ENCODE results near the gene TMEM14A. TPM values are rescaled to one million over a fixed set of nuclear protein-coding genes. Genes with fewer than 3 reads are reported as not detected.

Gene TMEM14A
- total and polyA plus RNA-seq, 2 experiments from 2014 or later = 10.7 to 34.4 TPM

DNA sequence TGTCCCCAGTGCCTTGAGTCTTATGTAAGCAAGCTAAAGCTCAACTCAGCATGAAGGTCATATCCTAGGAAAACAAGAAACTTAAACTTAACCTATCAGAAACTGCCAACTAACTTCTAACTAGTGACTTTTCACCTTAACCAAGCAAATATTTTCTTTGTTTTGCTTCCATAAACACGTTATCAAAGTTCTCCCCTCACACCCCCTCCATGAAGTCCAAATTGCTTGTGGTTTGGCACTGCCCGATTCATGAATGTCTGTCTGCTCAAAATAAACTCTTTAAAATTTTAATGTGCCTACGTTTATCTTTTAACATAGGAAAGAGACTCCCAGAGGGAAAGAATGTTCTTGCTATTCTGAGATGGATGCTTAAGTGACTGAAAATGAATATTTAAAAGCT lies 57.5 kb downstream of the TMEM14A start:
- Histone ChIP-seq H3K27me3 (no peaks in the 10 kb centered on the region), H3K27ac (no peak overlapping the region), H3K36me3 (no peaks in the 10 kb centered on the region), H3K9me3 (ENCODE audit: low read depth) (no peaks in the 10 kb centered on the region), H3K4me1 (ENCODE audit: low read depth) (no peaks in the 10 kb centered on the region), H3K4me3 (no peak overlapping the region)
- TF ChIP-seq, protein P1, sequence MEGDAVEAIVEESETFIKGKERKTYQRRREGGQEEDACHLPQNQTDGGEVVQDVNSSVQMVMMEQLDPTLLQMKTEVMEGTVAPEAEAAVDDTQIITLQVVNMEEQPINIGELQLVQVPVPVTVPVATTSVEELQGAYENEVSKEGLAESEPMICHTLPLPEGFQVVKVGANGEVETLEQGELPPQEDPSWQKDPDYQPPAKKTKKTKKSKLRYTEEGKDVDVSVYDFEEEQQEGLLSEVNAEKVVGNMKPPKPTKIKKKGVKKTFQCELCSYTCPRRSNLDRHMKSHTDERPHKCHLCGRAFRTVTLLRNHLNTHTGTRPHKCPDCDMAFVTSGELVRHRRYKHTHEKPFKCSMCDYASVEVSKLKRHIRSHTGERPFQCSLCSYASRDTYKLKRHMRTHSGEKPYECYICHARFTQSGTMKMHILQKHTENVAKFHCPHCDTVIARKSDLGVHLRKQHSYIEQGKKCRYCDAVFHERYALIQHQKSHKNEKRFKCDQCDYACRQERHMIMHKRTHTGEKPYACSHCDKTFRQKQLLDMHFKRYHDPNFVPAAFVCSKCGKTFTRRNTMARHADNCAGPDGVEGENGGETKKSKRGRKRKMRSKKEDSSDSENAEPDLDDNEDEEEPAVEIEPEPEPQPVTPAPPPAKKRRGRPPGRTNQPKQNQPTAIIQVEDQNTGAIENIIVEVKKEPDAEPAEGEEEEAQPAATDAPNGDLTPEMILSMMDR (IDR thresholded peaks at IDR 0.05; ENCODE audit: low read depth, low read length) = no peak
- peak in 1 of 2 donors; percentile 33 for DNase-seq (ENCODE audit: low read depth in 1 of 2, low spot score in 1 of 2)

DNA sequence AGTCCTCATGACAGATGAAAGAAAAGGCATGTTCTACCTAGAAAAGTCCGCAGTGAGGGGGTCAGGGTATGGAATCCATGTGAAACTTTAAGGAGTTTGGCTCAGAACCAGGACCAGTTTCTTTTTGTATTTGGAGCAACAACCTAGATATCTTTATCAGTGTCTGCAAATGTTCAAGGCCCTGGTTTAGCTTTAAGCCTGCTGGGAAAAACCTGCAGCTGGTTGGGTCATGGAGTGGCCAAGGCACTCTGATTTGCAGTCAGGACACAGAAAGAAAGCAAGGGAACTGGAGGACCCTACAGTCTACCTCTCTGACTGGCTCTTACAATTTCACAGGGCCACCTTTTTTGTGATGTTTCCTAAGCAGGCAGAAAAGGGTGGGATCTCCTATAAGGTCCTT lies 58.7 kb downstream of the TMEM14A start:
- Histone ChIP-seq H3K4me1 (ENCODE audit: low read depth) (no peaks in the 10 kb centered on the region), H3K9me3 (ENCODE audit: low read depth) (no peaks in the 10 kb centered on the region), H3K27me3 (no peaks in the 10 kb centered on the region), H3K4me3 (no peak overlapping the region), H3K27ac (no peak overlapping the region), H3K36me3 (no peaks in the 10 kb centered on the region)
- no peak for DNase-seq (ENCODE audit: low read depth in 1 of 2, low spot score in 1 of 2)
- TF ChIP-seq, protein P1 (IDR thresholded peaks at IDR 0.05; ENCODE audit: low read depth, low read length) = no peak

DNA sequence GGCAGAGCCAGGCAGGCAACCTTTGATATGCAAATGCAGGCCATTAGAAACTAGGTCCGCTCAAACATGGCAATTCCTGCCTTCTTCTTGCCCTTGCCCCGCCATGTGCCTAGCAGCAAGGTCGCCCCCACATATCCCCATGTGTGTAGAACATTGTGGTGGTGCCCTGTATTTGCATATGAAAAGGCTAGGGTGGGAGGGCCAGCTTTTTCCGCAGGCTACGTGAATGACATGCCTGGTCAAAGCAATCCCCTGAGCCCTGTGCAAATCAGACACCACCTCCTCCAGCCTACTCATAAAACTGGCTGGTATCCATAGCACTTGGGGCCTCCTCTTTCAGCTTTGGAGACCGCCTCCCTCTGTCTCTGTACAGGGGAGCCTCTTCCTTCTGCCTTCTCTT lies 60.8 kb downstream of the TMEM14A start:
- no peak for DNase-seq (ENCODE audit: low read depth in 1 of 2, low spot score in 1 of 2)
- Histone ChIP-seq H3K9me3 (ENCODE audit: low read depth) (no peaks in the 10 kb centered on the region), H3K27ac (no peak overlapping the region), H3K36me3 (no peaks in the 10 kb centered on the region), H3K4me3 (no peak overlapping the region), H3K4me1 (ENCODE audit: low read depth) (no peaks in the 10 kb centered on the region), H3K27me3 (no peaks in the 10 kb centered on the region)
- TF ChIP-seq, protein P1 (IDR thresholded peaks at IDR 0.05; ENCODE audit: low read depth, low read length) = no peak

DNA sequence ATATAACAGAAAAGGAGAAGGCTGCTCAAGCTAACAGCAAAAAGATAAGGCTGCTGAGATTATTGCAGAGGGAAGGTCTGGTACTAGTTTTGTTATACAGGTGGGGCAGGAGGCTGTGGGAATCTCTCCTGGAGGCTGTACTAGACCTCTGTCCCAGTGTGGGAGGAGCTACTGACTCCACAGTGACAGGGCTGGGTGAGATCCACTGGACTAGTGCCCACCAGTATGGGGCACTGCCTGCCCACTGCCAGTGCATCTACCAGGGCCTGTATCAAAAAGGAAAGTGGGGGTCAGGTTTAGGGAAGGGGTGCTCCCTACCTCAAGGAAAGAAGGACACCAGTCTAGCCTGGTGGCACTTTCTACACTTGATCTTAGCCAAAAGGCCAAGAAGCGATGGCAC lies 62.3 kb downstream of the TMEM14A start:
- TF ChIP-seq, protein P1 (IDR thresholded peaks at IDR 0.05; ENCODE audit: low read depth, low read length) = no peak
- Histone ChIP-seq H3K9me3 (ENCODE audit: low read depth) (no peaks in the 10 kb centered on the region), H3K36me3 (no peaks in the 10 kb centered on the region), H3K4me3 (no peak overlapping the region), H3K27me3 (no peaks in the 10 kb centered on the region), H3K27ac (no peak overlapping the region), H3K4me1 (ENCODE audit: low read depth) (no peaks in the 10 kb centered on the region)
- no peak for DNase-seq (ENCODE audit: low read depth in 1 of 2, low spot score in 1 of 2)

DNA sequence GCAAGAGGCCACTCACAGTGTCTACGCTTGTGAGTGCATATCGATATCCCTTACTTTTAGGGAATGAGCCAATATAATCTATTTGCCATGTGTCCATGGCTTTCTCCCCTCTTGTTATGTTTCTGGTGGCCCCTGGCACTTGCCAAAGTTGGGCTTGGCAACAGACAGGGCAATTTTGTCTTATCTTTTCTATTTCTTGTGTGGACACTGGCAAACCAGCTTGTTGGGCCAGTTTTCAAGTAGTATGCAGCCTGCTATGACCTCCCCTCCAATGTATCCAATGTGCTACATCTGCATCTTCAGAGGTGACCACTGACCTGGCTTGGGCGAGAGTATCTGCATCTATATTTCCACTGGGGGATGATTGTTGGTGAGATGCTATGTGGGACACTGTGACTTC lies 63.2 kb downstream of the TMEM14A start:
- H3K27me3 ChIP-seq = no peaks in the 10 kb centered on the region
- no peak overlapping the region for H3K27ac ChIP-seq
- no peaks in the 10 kb centered on the region for H3K9me3 ChIP-seq (ENCODE audit: low read depth)
- no peaks in the 10 kb centered on the region for H3K36me3 ChIP-seq
- H3K4me1 ChIP-seq (ENCODE audit: low read depth) = no peaks in the 10 kb centered on the region
- no peak overlapping the region for H3K4me3 ChIP-seq
- TF ChIP-seq, protein P1 (IDR thresholded peaks at IDR 0.05; ENCODE audit: low read depth, low read length) = no peak
- no peak for DNase-seq (ENCODE audit: low read depth in 1 of 2, low spot score in 1 of 2)

DNA sequence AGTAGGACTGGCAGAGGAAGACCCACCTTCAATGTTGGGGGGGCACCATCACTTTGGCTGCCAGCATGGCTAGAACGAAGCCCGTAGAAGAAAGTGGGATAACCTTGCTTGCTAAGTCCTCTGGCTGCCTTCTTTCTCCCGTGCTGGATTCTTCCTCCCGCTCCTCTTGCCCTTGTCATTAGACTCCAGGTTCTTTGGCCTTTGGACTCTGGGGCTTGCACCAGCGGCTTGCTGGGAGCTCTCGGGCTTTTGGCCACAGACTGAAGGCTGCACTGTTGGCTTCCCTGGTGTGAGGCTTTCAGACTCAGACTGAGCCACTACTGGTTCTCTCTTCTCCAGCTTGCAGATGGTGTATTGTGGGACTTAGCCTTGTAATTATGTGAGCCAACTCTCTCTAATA lies 64.2 kb downstream of the TMEM14A start:
- no peak overlapping the region for H3K4me3 ChIP-seq
- DNase-seq (ENCODE audit: low read depth in 1 of 2, low spot score in 1 of 2) = no peak
- no peaks in the 10 kb centered on the region for H3K27me3 ChIP-seq
- no peaks in the 10 kb centered on the region for H3K4me1 ChIP-seq (ENCODE audit: low read depth)
- no peaks in the 10 kb centered on the region for H3K36me3 ChIP-seq
- TF ChIP-seq, protein P1 (IDR thresholded peaks at IDR 0.05; ENCODE audit: low read depth, low read length) = no peak
- no peak overlapping the region for H3K27ac ChIP-seq
- no peaks in the 10 kb centered on the region for H3K9me3 ChIP-seq (ENCODE audit: low read depth)
